Measurements from ENCODE around the gene MRPL11. TPM values are rescaled to one million over a fixed set of nuclear protein-coding genes. Genes with fewer than 3 reads are reported as not detected.

The MRPL11 gene
- polyA plus RNA-seq, 1 of the 3 experiments (the other 2 are of a cell fraction) = 45.6 TPM

GRCh38 chr11:66438504-66439466 is at the start of gene MRPL11 (continued):
- TF ChIP-seq USF1 (IDR thresholded peaks at IDR 0.05; ENCODE audit: borderline replicate concordance, low read depth) (no peak), SMC3 (IDR thresholded peaks at IDR 0.05; ENCODE audit: low read depth, low read length) (peak; percentile 53), YY1 (IDR thresholded peaks at IDR 0.05; ENCODE audit: low read depth) (peak; percentile 98)

GRCh38 chr11:66484806-66485380 is 46.2 kb upstream of the MRPL11 start:
- no peaks in the 10 kb centered on the region for H3K27me3 ChIP-seq (ENCODE audit: insufficient read depth)
- peaks cover 0 to 5% of the 10 kb centered on the region in 2 experiments; a peak in 1 of 4 replicates for H3K4me1 ChIP-seq (ENCODE audit: control insufficient read depth in 1 of 2, insufficient read depth in 2 of 2, low read depth in 1 of 2, low read length in 1 of 2)
- H3K36me3 ChIP-seq (replicated peaks in 1 of 2; ENCODE audit: control insufficient read depth in 1 of 2, insufficient read depth in 2 of 2, low read length in 1 of 2) = peaks cover 0 to 12% of the 10 kb centered on the region in 2 experiments
- CTCF ChIA-PET = interaction anchor here (1.1 to 1.9 kb wide), 3 partner anchors 8 to 76 kb away, joined by 3 to 5 read pairs (median 3); no protein-coding TSS in a partner anchor
- no peaks in the 10 kb centered on the region for H4K20me1 ChIP-seq (ENCODE audit: insufficient read depth)
- H3K9me3 ChIP-seq = no peaks in the 10 kb centered on the region
- no peak overlapping the region for H2AFZ ChIP-seq (ENCODE audit: low read depth)
- H3F3A ChIP-seq (replicated peaks; ENCODE audit: insufficient read depth) = no peaks in the 10 kb centered on the region
- H3K9ac ChIP-seq = no peak overlapping the region
- POLR2A ChIA-PET = no interaction called here
- H3K9me2 ChIP-seq = no peaks in the 10 kb centered on the region
- no peak for DNase-seq
- H3K79me2 ChIP-seq (ENCODE audit: insufficient read depth) = no peaks in the 10 kb centered on the region
- TF ChIP-seq ELF1 (IDR thresholded peaks at IDR 0.05) (no peak), SMC3 (IDR thresholded peaks at IDR 0.05; ENCODE audit: low read depth, low read length) (no peak), MXI1 (IDR thresholded peaks at IDR 0.05; ENCODE audit: low read depth, low read length) (no peak), TCF12 (IDR thresholded peaks at IDR 0.05) (no peak)
- no peak overlapping the region for H3K4me2 ChIP-seq
- H3K4me3 ChIP-seq (ENCODE audit: low read depth in 2 of 2, low read length in 1 of 2) = no peak overlapping the region
- WGBS (ENCODE audit: low lambda C conversion rate) = 89% methylated on average over 7 of the region's 7 CpGs
- no peak overlapping the region for H3K27ac ChIP-seq (ENCODE audit: low read depth in 2 of 2, low read length in 1 of 2)

- H3K27me3 ChIP-seq (ENCODE audit: insufficient read depth) = no peaks in the 10 kb centered on the region
- peaks cover 0 to 15% of the 10 kb centered on the region in 2 experiments; a peak in 2 of 4 replicates for H3K4me1 ChIP-seq (ENCODE audit: control insufficient read depth in 1 of 2, insufficient read depth in 2 of 2, low read depth in 1 of 2, low read length in 1 of 2)
- no peaks in the 10 kb centered on the region for H3K9me2 ChIP-seq
- H3K36me3 ChIP-seq (replicated peaks in 1 of 2; ENCODE audit: control insufficient read depth in 1 of 2, insufficient read depth in 2 of 2, low read length in 1 of 2) = peaks cover 0 to 5% of the 10 kb centered on the region in 2 experiments
- peak within 1 kb of the TSS; percentile 64 to 82 for H3K4me3 ChIP-seq (ENCODE audit: low read depth in 2 of 2, low read length in 1 of 2)
- H3K4me2 ChIP-seq = peak within 1 kb of the TSS; percentile 98
- H3K9me3 ChIP-seq = no peaks in the 10 kb centered on the region
- peak within 1 kb of the TSS; percentile 93 for H3K9ac ChIP-seq
- WGBS (ENCODE audit: low lambda C conversion rate) = 7% methylated on average over 17 of the region's 62 CpGs
- no peaks in the 10 kb centered on the region for H3F3A ChIP-seq (replicated peaks; ENCODE audit: insufficient read depth)
- peak within 1 kb of the TSS; percentile 85 to 93 for H3K27ac ChIP-seq (ENCODE audit: low read depth in 2 of 2, low read length in 1 of 2)
- peaks cover 17% of the 10 kb centered on the region; the same call in 1 of the 2 replicates for H3K79me2 ChIP-seq (ENCODE audit: insufficient read depth)
- no peaks in the 10 kb centered on the region for H4K20me1 ChIP-seq (ENCODE audit: insufficient read depth)
- peak; percentile 99 for DNase-seq
- POLR2A ChIA-PET = interaction anchor here (0.9 to 2.7 kb wide), 11 partner anchors 10 to 365 kb away, joined by 3 to 18 read pairs (median 6); partner anchors contain the start of genes BBS1, BRMS1, MRPL11 and PELI3
- H2AFZ ChIP-seq (ENCODE audit: low read depth) = peak within 1 kb of the TSS; percentile 71
- CTCF ChIA-PET = interaction anchor here (0.9 to 3.8 kb wide), 10 partner anchors 9 to 169 kb away, joined by 3 to 32 read pairs (median 5); partner anchors contain the start of genes MRPL11 and PELI3
- peak; percentile 20; the same call in 1 of the 2 replicates for TF ChIP-seq SIN3A (IDR thresholded peaks at IDR 0.05; ENCODE audit: borderline replicate concordance, low read depth, low read length)
- no peak for TF ChIP-seq USF2 (IDR thresholded peaks at IDR 0.05; ENCODE audit: borderline replicate concordance, low read depth, low read length)
- no peak for TF ChIP-seq FOSL2 (IDR thresholded peaks at IDR 0.05; ENCODE audit: borderline replicate concordance, low read depth)
- TF ChIP-seq RAD21 (IDR thresholded peaks at IDR 0.05; ENCODE audit: low read length) = no peak
- peak; percentile 98 for TF ChIP-seq ELF1 (IDR thresholded peaks at IDR 0.05)
- TF ChIP-seq SMC3 (IDR thresholded peaks at IDR 0.05; ENCODE audit: low read depth, low read length) = no peak
- TF ChIP-seq EP300 (IDR thresholded peaks at IDR 0.05; ENCODE audit: borderline replicate concordance in 1 of 2, low read depth in 1 of 2, low read length in 1 of 2) = no peak
- TF ChIP-seq RFX5 (IDR thresholded peaks at IDR 0.05; ENCODE audit: low read length) = no peak
- TF ChIP-seq FOXM1 (IDR thresholded peaks at IDR 0.05; ENCODE audit: low read depth) = no peak
- TF ChIP-seq USF1 (IDR thresholded peaks at IDR 0.05; ENCODE audit: borderline replicate concordance, low read depth) = no peak
- TF ChIP-seq NRF1 (IDR thresholded peaks at IDR 0.05; ENCODE audit: low read depth, low read length) = no peak
- TF ChIP-seq IRF3 (IDR thresholded peaks at IDR 0.05; ENCODE audit: low read depth, low read length) = peak; percentile 52
Observed at GRCh38 chr11:66480117-66480938, 41.7 kb upstream of the MRPL11 start, which contains the start of gene DPP3. DPP3 (plus strand) TSS chr11:66480434; CDS start chr11:66482201, 1,767 bp downstream.

Data from SK-N-SH (cell line).